SK-N-SH treated with all-trans-retinoic acid at 6 μM for 48 hours (cell line): ENCODE data around the gene KL.

Source experiments
- ESRRG ChIP-seq: fragments of 250-450 bp; sonication (Bioruptor Pico); IDR thresholded peaks from 2 replicates; pipeline ENCODE4 v1.6.1; 2021; ENCODE audit warnings: mild to moderate bottlenecking
- GLIS3 ChIP-seq: fragments of 250-450 bp; sonication (Bioruptor Pico); IDR thresholded peaks from 2 replicates; pipeline ENCODE4 v1.5.0; 2020; ENCODE audit warnings: mild to moderate bottlenecking, moderate library complexity
- PATZ1 ChIP-seq: fragments of 250-450 bp; sonication (Bioruptor Pico); IDR thresholded peaks from 2 replicates; pipeline ENCODE4 v1.8.0; 2020; ENCODE audit warnings: mild to moderate bottlenecking, moderate library complexity, borderline replicate concordance
- POU6F1 ChIP-seq: fragments of 250-450 bp; sonication (Bioruptor Pico); IDR thresholded peaks from 2 replicates; pipeline ENCODE4 v1.8.0; 2021; ENCODE audit warnings: low read depth, mild to moderate bottlenecking, moderate library complexity, borderline replicate concordance
- PPARA ChIP-seq: fragments of 250-450 bp; sonication (Bioruptor Pico); IDR thresholded peaks from 2 replicates; pipeline ENCODE4 v1.5.0; 2020; ENCODE audit warnings: mild to moderate bottlenecking, borderline replicate concordance
- RARB ChIP-seq: fragments of 250-450 bp; sonication (Bioruptor Pico); IDR thresholded peaks from 2 replicates; pipeline ENCODE4 v1.8.0; 2021; ENCODE audit warnings: mild to moderate bottlenecking, moderate library complexity
- SNAI2 ChIP-seq: fragments of 250-450 bp; sonication (Bioruptor Pico); IDR thresholded peaks from 2 replicates; pipeline ENCODE4 v1.5.0; 2020; ENCODE audit warnings: mild to moderate bottlenecking, moderate library complexity
- TCF4 ChIP-seq: fragments of 250-450 bp; sonication (Bioruptor Pico); IDR thresholded peaks from 2 replicates; pipeline ENCODE4 v1.8.0; 2021; ENCODE audit warnings: mild to moderate bottlenecking, moderate library complexity, borderline replicate concordance
- TOX ChIP-seq: fragments of 250-450 bp; sonication (Bioruptor Pico); IDR thresholded peaks from 2 replicates; pipeline ENCODE4 v1.8.0; 2021; ENCODE audit warnings: mild to moderate bottlenecking, moderate library complexity, borderline replicate concordance
- TSHZ2 ChIP-seq: fragments of 250-450 bp; sonication (Bioruptor Pico); IDR thresholded peaks from 2 replicates; pipeline ENCODE4 v1.5.0; 2020; ENCODE audit warnings: mild to moderate bottlenecking, moderate library complexity
- ZC3H10 ChIP-seq: fragments of 250-450 bp; sonication (Bioruptor Pico); IDR thresholded peaks from 2 replicates; pipeline ENCODE4 v1.5.1; 2021; ENCODE audit warnings: mild to moderate bottlenecking, moderate library complexity
- ZFP30 ChIP-seq: fragments of 450-650 bp; formaldehyde crosslinking; IDR thresholded peaks from 2 replicates; pipeline ENCODE4 v1.5.0; 2022; ENCODE audit warnings: mild to moderate bottlenecking, moderate library complexity
- ZNF565 ChIP-seq: fragments of 450-650 bp; formaldehyde crosslinking; conservative IDR thresholded peaks from 2 replicates; pipeline ENCODE4 v1.5.0; 2020; ENCODE audit warnings: low read depth, mild to moderate bottlenecking, moderate library complexity
- ZNF70 ChIP-seq: fragments of 450-650 bp; formaldehyde crosslinking; IDR thresholded peaks from 2 replicates; pipeline ENCODE4 v1.5.0; 2020; ENCODE audit warnings: mild to moderate bottlenecking, moderate library complexity

- TF ChIP-seq SNAI2 (CRISPR knock-in tag): no peak
- TF ChIP-seq ZNF70 (CRISPR knock-in tag): no peak
- no peak for TF ChIP-seq ZC3H10 (CRISPR knock-in tag)
- TF ChIP-seq TCF4: no peak
- no peak for TF ChIP-seq PATZ1 (CRISPR knock-in tag)
- TF ChIP-seq POU6F1 (CRISPR knock-in tag): no peak
- TF ChIP-seq ESRRG (CRISPR knock-in tag): no peak
- TF ChIP-seq TOX: no peak
- no peak for TF ChIP-seq TSHZ2 (CRISPR knock-in tag)
- TF ChIP-seq PPARA (CRISPR knock-in tag): no peak
- TF ChIP-seq ZNF565 (CRISPR knock-in tag): no peak
- no peak for TF ChIP-seq RARB (CRISPR knock-in tag)
- TF ChIP-seq ZFP30 (CRISPR knock-in tag): no peak
- no peak for TF ChIP-seq GLIS3
Measured at GRCh38 chr13:33006134-33006533, 10.1 kb upstream of the KL start.
